HEK293T (cell line): ENCODE results near the gene CDK3.

Experiments
- CTCF ChIA-PET: fragments of 350-600 bp; formaldehyde crosslinking; extraction: SDS; loops from one replicate; lab custom pipeline; 2021; ENCODE audit warnings: antibody characterized with exemption, inconsistent platforms; lab: Yijun Ruan, JAX
- POLR2A ChIA-PET: fragments of 350-600 bp; formaldehyde crosslinking; extraction: SDS; loops from one replicate; lab custom pipeline; 2020; ENCODE audit warnings: antibody characterized with exemption, inconsistent platforms; lab: Yijun Ruan, JAX
- DNase-seq: peaks from one replicate; pipeline ENCODE4 v3.0.0; 2012; ENCODE audit warnings: mixed read lengths; ENCODE audit errors: extremely low spot score
- ARNT ChIP-seq: fragments of 450-650 bp; IDR thresholded peaks from 2 replicates; pipeline ENCODE4 v1.6.1; 2017; ENCODE audit warnings: mild to moderate bottlenecking
- BHLHE40 ChIP-seq: fragments of 450-650 bp; IDR thresholded peaks from 2 replicates; pipeline ENCODE4 v1.6.1; 2016; ENCODE audit warnings: mild to moderate bottlenecking, moderate library complexity, borderline replicate concordance
- CTBP1 ChIP-seq: fragments of 450-650 bp; IDR thresholded peaks from 2 replicates; pipeline ENCODE4 v1.6.1; 2016; ENCODE audit warnings: borderline replicate concordance
- ELF4 ChIP-seq: fragments of 450-650 bp; IDR thresholded peaks from 2 replicates; pipeline ENCODE4 v1.6.1; 2017; ENCODE audit warnings: antibody characterized with exemption
- FOXA1 ChIP-seq: fragments of 450-650 bp; IDR thresholded peaks from 2 replicates; pipeline ENCODE4 v1.6.1; 2016; ENCODE audit warnings: mild to moderate bottlenecking
- FOXK2 ChIP-seq: fragments of 450-650 bp; IDR thresholded peaks from 2 replicates; pipeline ENCODE4 v1.6.1; 2016; ENCODE audit warnings: mild to moderate bottlenecking
- FOXM1 ChIP-seq: fragments of 450-650 bp; IDR thresholded peaks from 2 replicates; pipeline ENCODE4 v1.6.1; 2017; ENCODE audit warnings: mild to moderate bottlenecking, borderline replicate concordance
- HDGF ChIP-seq: fragments of 450-650 bp; IDR thresholded peaks from 2 replicates; pipeline ENCODE4 v1.6.1; 2017; ENCODE audit warnings: antibody characterized with exemption, borderline replicate concordance
- L3MBTL2 ChIP-seq: fragments of 450-650 bp; conservative IDR thresholded peaks from 2 replicates; pipeline ENCODE4 v1.6.1; 2016; ENCODE audit warnings: mild to moderate bottlenecking
- LEF1 ChIP-seq: fragments of 450-650 bp; IDR thresholded peaks from 2 replicates; pipeline ENCODE4 v1.6.1; 2017; ENCODE audit warnings: mild to moderate bottlenecking, borderline replicate concordance
- NFRKB ChIP-seq: fragments of 450-650 bp; IDR thresholded peaks from 2 replicates; pipeline ENCODE4 v1.6.1; 2016; ENCODE audit warnings: mild to moderate bottlenecking, moderate library complexity
- PKNOX1 ChIP-seq: fragments of 450-650 bp; IDR thresholded peaks from 2 replicates; pipeline ENCODE4 v1.6.1; 2016
- SP1 ChIP-seq: fragments of 450-650 bp; IDR thresholded peaks from 2 replicates; pipeline ENCODE4 v1.6.1; 2017
- SUZ12 ChIP-seq: fragments of 450-650 bp; IDR thresholded peaks from 2 replicates; pipeline ENCODE4 v1.6.1; 2016; ENCODE audit warnings: mild to moderate bottlenecking
- TARDBP ChIP-seq: fragments of 450-650 bp; IDR thresholded peaks from 2 replicates; pipeline ENCODE4 v1.6.1; 2016
- ZNF384 ChIP-seq: fragments of 450-650 bp; IDR thresholded peaks from 2 replicates; pipeline ENCODE4 v1.6.1; 2016

The CDK3 gene

GRCh38 chr17:76048025-76048605 is 47.5 kb downstream of the CDK3 start:
- DNase-seq, result no peak
- no peak for TF ChIP-seq L3MBTL2
- no peak for TF ChIP-seq ZNF384
- POLR2A ChIA-PET, result no interaction called here
- CTCF ChIA-PET, result no interaction called here

GRCh38 chr17:76048711-76049110 is 48.1 kb downstream of the CDK3 start:
- TF ChIP-seq BHLHE40 (no peak), FOXK2 (no peak), FOXM1 (no peak), CTBP1 (no peak), ARNT (no peak), ELF4 (no peak), SUZ12 (no peak), FOXA1 (no peak), LEF1 (no peak), PKNOX1 (no peak), HDGF (no peak)
- CTCF ChIA-PET, result no interaction called here

GRCh38 chr17:76049239-76049638 is 48.6 kb downstream of the CDK3 start:
- TF ChIP-seq FOXK2, result no peak
- no peak for TF ChIP-seq FOXM1
- no peak for TF ChIP-seq ZNF384
- no peak for TF ChIP-seq CTBP1
- TF ChIP-seq NFRKB, result no peak
- TF ChIP-seq BHLHE40, result no peak
- no peak for TF ChIP-seq PKNOX1
- no peak for TF ChIP-seq ARNT
- TF ChIP-seq TARDBP, result no peak
- no peak for TF ChIP-seq SUZ12
- TF ChIP-seq HDGF, result no peak
- no peak for TF ChIP-seq FOXA1
- no peak for DNase-seq
- POLR2A ChIA-PET, result no interaction called here
- CTCF ChIA-PET, result no interaction called here

More at GRCh38 chr17:76048711-76049110, 48.1 kb downstream of the CDK3 start:
- POLR2A ChIA-PET, result no interaction called here
- DNase-seq, result no peak

- DNase-seq, result no peak
- ChIA-PET CTCF (no interaction called here), POLR2A (no interaction called here)
- TF ChIP-seq ELF4, result no peak
- TF ChIP-seq ZNF384, result no peak
- no peak for TF ChIP-seq FOXA1
- no peak for TF ChIP-seq LEF1
- no peak for TF ChIP-seq ARNT
- TF ChIP-seq HDGF, result no peak
- TF ChIP-seq NFRKB, result no peak
Measured at GRCh38 chr17:76049836-76050537, 49.3 kb downstream of the CDK3 start.

- POLR2A ChIA-PET, result no interaction called here
- DNase-seq, result no peak
- CTCF ChIA-PET, result no interaction called here
- TF ChIP-seq NFRKB (no peak), ARNT (no peak), FOXM1 (no peak), SP1 (no peak), HDGF (no peak), BHLHE40 (no peak), L3MBTL2 (no peak), FOXK2 (no peak), TARDBP (no peak), CTBP1 (no peak), ELF4 (no peak), FOXA1 (no peak), LEF1 (no peak), ZNF384 (no peak)
Measured at GRCh38 chr17:76050538-76051467, 50.1 kb downstream of the CDK3 start.

GRCh38 chr17:76051561-76051960 is 50.9 kb downstream of the CDK3 start:
- ChIA-PET POLR2A (no interaction called here), CTCF (no interaction called here)
- DNase-seq, result no peak
- no peak for TF ChIP-seq ZNF384
- no peak for TF ChIP-seq CTBP1
- no peak for TF ChIP-seq NFRKB
- no peak for TF ChIP-seq L3MBTL2
- no peak for TF ChIP-seq SUZ12
- TF ChIP-seq TARDBP, result no peak
- TF ChIP-seq SP1, result no peak
